Renal cortical epithelial cell (primary cell): Measurements from ENCODE around the gene LTO1. TPM values are rescaled to one million over a fixed set of nuclear protein-coding genes. Genes with fewer than 3 reads are reported as not detected.
A peak's percentile ranks its signal among the peaks of the same experiment; 100 is the strongest.

ENCODE experiments used
- DNase-seq: peaks from one replicate; pipeline ENCODE4 v3.0.0-alpha.2; 2011; ENCODE audit warnings: low read depth
- total RNA-seq: library from RNA; depleted of rRNA; stranded (reverse); fragments of >200 nt; gene quantifications from 2 replicates; pipeline ENCODE4 v1.2.3, GENCODE V29; 2014

LTO1 gene
- total RNA-seq = 11.5 and 17.1 TPM in 2 replicates

DNA sequence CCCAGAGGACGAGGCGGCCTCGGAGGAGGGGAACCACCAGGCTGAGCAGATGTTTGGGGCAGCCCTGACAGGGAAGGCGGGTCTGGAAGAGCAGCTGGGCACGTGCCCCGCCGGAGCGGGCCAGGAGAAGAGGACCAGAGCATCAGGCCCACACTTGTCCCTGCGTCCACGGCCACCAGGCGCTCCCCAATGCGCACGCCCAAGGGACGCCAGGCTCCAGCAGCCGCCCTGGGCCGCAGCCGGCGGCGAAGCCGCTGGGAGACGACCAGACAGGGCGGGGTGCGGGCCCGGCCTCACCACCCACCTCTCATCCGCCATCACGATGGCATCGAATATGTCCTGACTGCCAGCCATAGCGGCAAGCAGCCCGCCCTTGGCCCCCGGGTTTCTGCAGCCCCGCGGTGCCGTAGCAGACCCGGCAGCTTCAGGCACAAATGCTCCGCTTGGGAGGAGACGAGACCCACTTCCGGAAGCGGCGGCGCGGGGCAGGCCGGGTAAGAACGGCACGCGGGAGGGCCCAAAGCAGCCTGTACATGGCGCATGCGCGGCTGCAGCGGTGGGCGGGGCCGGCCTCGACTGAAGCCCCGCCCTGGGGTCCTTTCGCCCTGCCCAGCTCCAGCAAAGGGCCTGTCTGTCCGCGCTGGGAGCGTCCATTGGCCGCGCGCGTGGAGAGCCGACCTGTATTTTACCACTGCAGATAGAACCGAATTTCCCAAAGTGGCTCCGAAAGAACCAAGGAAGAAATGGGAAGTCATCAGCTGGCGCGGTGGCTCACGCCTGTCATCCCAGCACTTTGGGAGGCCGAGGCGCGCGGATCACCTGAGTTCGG lies at the start of gene LTO1:
Gene LTO1 (minus strand): TSS at position 468 of the 829 bp plus-strand sequence. CDS start 114 bp downstream, at position 354.
- peak; percentile 80 for DNase-seq

DNA sequence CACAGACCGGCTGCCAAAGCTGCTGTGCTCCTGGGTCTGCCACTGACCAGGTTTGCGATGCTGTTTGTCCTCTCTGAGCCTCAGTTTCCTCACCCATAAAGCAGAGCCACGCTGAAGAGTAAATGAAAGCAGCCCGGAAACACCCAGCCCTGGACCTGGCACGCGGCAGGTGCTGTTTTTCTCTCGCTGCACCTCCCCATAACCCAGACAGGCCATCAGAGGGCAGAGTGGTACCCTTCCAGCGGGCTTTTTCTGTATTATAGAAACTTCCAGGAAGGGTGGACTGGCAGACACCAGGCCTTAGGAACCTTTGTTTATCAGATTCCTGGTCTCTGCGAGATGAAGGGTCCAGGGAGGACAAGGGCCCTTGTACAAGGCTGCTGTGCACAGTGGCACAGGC lies 46.6 kb upstream of the LTO1 start:
- DNase-seq = peak; percentile 4

DNA sequence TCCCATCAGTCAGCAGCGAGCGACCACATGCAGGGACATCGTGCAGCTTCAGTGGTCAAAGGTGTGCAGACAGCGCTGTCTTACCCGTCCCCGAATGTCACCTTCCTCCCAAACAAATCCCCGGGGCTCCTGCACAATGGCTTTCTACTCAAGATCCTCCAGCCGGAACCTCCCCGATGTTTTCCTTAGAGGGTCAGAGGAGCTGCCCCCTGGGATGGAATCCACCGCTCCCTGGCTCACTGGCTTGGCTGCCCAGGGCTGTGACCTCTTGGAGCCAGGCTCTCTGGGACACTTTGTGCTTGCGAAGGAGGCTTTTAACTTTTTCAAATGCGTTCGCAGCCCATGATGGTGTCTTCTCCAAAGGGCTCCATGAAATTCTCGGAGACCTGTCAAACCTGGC lies 46.0 kb upstream of the LTO1 start:
- DNase-seq = peak; percentile 1

GRCh38 chr11:69718912-69719311 lies 43.8 kb upstream of the LTO1 start:
- DNase-seq = no peak

- DNase-seq = peak; percentile 4
Observed at GRCh38 chr11:69718147-69718546, 43.0 kb upstream of the LTO1 start.

DNA sequence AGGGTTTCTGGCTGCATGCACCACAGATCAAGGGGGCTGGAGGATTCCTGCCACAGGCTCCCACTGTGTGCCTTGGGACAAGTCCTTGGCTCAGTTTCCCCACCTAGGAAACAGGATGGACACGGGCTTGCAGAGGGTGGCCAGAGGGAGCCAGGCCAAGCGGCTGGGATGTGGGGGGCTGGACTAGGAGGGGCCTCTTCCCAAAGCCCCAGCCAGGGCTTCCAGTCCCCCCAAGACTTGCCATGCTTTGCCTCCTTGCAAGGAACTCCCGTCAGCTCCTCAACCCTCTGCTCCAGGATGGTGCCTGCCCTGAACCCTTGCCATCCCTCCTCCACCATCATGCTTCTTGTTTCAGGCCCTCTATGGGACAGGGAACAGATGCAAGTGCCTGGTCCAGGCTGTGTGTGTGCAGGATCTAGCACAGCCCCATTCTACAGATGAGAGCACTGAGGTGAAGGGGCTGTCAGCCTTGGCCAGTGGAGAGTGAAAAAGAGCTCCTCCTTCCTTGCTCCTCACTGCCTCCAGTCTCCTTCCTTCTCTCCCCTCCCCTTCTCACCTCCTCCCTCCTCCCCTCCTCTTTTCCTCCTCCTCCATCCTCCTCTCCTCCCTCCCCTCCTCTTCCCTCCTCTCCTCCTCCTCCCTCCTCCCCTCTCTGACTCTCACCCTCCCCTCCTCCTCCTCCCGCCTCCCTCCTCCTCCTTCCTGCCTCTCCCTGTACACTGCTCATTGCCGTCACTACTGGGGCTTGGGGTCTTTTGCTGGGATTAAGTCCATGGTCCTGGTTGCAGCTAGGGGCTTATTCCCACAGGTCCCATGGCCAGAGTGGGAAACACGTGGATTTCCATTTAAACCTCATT lies 42.0 kb upstream of the LTO1 start:
- no peak for DNase-seq

DNA sequence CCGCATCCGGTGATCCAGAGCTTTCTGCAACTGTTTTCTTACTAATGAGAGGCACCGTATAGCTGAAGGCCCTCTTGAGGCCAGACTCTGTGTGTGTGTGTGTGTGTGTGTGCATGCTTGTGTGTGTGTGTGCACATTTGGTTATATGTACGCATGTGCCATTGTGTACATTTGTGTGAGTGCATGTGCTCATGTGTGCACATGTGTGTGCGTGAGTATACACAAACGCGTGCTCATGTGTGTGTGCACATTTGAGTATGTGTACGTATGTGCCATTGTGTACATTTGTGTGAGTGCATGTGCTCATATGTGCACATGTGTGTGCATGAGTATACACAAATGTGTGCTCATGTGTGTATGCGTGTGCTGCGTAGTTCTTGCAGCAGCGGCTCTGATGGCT lies 40.9 kb upstream of the LTO1 start:
- DNase-seq = no peak

DNA sequence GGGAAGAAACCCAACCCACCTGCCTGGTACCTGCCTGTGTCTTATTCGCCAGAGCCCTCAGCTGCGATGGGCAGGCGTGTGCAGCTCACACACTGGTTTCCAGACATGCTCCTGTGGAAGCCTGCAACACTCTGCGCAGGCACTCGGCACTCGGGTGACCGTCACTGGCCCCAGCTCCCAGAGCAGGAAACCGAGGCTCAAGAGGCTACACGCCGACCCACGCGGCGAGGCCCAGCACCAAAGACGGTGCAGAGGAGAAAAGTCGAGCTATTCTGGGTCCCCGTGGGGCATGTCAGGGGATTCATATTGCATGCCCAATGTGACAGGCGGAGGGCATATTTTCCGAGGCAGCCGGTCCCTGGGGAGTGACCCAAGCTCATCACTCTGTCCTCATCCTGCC lies 40.3 kb upstream of the LTO1 start:
- no peak for DNase-seq

DNA sequence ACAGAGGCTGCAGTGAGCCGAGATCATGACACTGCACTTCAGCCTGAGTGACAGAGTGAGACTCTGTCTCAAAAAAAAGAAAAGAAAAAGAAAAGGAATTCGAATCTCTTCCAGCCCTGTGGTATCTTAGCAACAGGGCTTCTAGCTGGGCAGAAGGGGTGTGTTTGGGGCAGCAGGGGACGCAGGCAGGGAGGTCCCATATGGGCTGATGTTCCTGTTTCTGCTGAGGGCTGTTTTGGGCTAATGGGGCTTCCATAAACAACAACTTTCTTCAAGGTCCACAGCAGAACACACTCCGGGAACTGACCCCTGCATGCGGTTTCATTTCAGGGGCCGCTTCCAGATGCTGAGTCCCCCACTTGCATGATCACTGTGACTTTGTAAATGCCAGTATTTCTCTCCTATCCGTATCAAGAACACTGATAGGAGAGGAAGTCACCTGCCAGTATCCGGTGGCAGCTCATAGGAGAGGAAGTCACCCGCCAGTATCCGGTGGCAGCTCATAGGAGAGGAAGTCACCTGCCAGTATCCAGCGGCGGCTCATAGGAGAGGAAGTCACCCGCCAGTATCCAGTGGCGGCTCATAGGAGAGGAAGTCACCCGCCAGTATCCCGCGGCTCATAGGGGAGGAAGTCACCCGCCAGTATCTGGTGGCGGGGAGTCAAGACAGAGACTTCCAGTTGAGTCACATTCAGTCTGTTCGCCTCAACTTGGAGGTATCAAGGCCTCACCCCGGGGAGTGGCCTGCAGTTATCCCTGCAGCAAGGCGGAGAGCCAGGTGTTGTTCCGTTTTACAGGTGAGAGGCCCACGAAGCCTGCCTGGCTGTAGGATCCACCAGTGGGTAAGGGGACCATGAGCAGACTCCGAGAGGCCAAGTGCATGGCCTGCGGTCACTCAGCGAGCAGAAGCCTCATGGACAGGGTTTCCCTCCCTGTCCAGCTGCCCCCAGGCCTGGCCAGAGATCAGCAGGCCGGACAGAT lies 37.0 kb upstream of the LTO1 start:
- DNase-seq = no peak

- no peak for DNase-seq
Observed at GRCh38 chr11:69708736-69709401, 33.7 kb upstream of the LTO1 start.

DNA sequence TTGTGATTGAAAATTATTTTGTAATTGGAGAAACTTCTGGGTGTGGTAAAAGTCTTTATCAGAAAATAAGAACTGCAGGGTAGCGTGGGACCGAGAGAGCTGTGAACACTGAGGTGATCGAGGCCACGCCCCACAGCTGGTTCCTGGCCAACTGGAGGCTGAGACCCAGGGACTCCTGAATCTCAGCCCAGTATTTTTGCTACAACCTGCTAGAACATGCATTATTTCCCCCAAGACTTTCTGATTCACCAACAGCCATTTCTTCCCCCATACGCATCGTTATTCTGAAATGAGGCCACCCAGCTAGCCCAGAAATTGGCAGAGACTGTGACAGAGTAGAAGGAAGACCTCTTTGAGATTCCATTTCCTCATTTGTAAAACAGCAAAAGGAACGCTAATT lies 32.0 kb upstream of the LTO1 start:
- DNase-seq = no peak

GRCh38 chr11:69705901-69706787 lies 31.0 kb upstream of the LTO1 start:
- DNase-seq = no peak

- no peak for DNase-seq
Observed at GRCh38 chr11:69705351-69705811, 30.2 kb upstream of the LTO1 start.

GRCh38 chr11:69704508-69705253 lies 29.5 kb upstream of the LTO1 start:
- DNase-seq = no peak

- DNase-seq = no peak
Observed at GRCh38 chr11:69703768-69704507, 28.8 kb upstream of the LTO1 start, which contains the start of gene FGF19. Gene FGF19 (minus strand): TSS chr11:69704022. CDS start chr11:69703876, 146 bp downstream.

DNA sequence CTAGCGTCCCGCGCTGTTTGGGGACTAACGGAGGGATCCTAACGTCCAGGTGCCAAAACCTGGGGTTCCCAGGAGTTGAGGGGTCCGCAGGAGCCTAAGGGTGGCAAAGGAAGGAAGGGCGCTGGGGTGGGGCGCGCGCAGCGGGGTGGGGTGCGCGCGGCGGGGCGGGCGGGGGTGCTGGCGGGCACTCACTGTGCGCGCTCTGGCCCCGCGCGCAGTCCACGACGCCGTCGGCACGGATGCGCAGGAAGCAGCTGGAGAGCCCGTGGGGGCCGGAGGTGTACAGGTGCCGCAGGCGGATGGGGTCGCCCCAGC lies 28.3 kb upstream of the LTO1 start:
- DNase-seq = no peak

DNA sequence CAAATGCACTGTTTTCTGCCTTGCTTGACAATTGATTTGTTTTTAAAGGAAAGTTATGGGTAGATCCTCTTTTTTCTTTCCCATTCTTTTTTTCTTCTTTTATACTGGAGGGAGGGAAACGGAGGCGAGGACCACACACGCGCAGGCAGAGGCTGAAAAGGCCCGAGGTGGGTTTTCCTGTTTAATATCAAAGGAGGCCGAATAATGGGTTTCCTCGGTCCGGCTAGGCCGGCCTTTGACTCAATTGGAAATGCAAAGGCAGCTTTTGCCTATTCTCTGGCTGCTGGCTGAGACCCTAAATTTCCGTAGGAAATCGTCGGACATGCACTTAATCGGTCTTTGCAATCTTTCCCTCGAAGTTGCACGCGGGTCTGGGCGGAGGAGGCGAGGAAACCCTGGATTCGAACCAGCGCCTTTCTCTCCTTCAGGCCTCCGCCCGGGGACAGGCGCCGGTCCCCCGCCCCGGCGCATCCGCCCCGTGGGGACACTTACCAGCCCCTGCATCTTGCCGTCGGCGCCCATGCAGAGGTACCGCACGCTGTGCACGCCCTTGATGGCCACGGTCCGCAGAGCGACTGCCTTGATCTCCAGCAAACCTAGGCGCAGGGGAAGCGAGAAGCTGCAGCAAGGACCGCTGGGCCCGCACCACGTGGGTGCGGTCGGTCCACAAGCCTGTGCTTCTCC lies 27.8 kb upstream of the LTO1 start:
- no peak for DNase-seq

DNA sequence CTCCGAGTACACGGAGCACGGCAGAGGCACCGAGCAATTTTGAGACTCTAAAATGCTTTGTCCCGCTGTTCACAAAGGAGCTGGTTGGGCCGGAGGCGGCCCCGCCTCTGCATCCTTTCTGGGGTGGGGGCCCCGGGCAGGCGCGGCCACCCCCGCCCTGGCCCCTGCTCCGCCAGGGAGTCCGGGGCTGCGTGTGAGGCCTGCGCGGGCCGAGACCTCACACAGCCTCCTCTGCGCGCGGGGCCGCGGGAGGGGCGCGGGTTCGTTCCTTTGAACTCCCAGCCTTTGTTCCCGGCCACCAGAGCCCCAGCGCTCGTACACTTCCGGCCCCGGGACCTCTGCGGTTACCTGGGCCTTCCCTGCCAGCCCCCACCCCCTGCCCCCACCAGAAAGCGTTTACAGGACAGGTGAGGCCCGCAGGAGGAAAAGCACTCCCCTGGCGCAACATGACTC lies 27.1 kb upstream of the LTO1 start:
- no peak for DNase-seq
